ENCODE data around the gene YPEL3. TPM values are rescaled to one million over a fixed set of nuclear protein-coding genes. Genes with fewer than 3 reads are reported as not detected.

Gene YPEL3
- total RNA-seq, 1 donor from 2014 or later = 6.8 TPM

DNA sequence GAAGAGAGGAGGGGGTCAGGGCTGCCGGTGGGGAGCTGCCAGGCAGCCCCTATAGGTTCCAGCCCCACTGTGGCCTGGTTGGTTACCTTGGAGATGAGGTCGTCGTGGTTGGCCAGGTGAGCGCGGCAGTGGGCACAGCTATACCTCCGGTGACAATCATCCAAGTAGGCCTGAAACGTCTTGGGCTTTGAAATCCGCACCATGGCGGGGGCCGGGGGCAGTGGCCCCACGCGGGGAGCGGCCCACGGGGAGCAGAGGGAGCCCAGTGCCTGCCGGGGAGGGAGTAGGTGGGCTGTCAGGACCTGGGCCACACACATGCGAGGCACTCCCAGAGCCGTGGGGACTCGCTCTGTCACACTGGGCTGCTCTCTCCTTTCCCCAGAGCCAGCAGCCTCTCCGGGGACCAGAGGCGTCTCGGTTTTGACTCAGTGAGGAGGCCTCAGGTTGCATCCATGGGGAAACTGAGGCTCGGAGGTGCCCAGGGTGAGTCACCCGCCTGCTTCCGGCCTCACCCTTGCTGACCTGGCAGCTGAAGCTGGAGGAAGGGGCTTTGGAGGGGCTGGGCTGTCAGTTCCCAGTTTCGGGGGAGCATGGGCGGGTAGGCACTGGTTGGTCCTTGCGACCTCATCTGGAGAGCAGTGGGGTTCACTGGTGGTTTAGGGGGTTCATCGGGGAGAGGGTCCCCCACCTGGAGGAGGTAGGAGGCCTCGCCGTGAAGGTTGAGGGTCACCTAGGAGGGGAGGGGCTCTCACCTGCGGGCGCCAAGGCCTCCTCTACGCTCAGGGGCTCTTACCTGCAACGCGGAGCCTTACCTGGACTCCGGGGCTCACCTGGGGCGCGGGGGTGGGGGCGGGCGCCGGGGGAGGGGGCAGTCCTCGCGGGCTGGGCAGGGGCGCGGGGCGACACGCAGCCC lies 591 bp downstream of the YPEL3 start:
- Mint-ChIP-seq H3K9me3 (peaks cover 20% of the 10 kb centered on the region), H3K4me1 (peaks cover 41% of the 10 kb centered on the region), H3K4me3 (peak overlapping the region; percentile 87), H3K27me3 (ENCODE audit: insufficient read depth, low read depth) (peaks cover 3% of the 10 kb centered on the region), H3K36me3 (peaks cover 17% of the 10 kb centered on the region), H3K27ac (no peak overlapping the region)
- Histone ChIP-seq H3K4me3 (peak overlapping the region; percentile 83), H4K20me1 (ENCODE audit: low read depth) (peaks cover 34% of the 10 kb centered on the region), H3K36me3 (peaks cover 4% of the 10 kb centered on the region), H2AFZ (replicated peaks) (no peak overlapping the region), H3K27me3 (no peaks in the 10 kb centered on the region), H3K27ac (no peak overlapping the region), H3K4me1 (peaks cover 33% of the 10 kb centered on the region), H3K4me2 (peak overlapping the region; percentile 76), H3K79me2 (ENCODE audit: low read depth) (peaks cover 37% of the 10 kb centered on the region), H3K9me3 (ENCODE audit: low read depth) (no peaks in the 10 kb centered on the region), H3F3A (ENCODE audit: low read depth) (peaks cover 39% of the 10 kb centered on the region), H3K9ac (no peak overlapping the region)
- TF ChIP-seq, protein P1, sequence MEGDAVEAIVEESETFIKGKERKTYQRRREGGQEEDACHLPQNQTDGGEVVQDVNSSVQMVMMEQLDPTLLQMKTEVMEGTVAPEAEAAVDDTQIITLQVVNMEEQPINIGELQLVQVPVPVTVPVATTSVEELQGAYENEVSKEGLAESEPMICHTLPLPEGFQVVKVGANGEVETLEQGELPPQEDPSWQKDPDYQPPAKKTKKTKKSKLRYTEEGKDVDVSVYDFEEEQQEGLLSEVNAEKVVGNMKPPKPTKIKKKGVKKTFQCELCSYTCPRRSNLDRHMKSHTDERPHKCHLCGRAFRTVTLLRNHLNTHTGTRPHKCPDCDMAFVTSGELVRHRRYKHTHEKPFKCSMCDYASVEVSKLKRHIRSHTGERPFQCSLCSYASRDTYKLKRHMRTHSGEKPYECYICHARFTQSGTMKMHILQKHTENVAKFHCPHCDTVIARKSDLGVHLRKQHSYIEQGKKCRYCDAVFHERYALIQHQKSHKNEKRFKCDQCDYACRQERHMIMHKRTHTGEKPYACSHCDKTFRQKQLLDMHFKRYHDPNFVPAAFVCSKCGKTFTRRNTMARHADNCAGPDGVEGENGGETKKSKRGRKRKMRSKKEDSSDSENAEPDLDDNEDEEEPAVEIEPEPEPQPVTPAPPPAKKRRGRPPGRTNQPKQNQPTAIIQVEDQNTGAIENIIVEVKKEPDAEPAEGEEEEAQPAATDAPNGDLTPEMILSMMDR (IDR thresholded peaks at IDR 0.05) = no peak
- TF ChIP-seq EZH2 (IDR thresholded peaks at IDR 0.05) = no peak
- TF ChIP-seq EZH2phosphoT487 (IDR thresholded peaks at IDR 0.05) = no peak
- DNase-seq (ENCODE audit: low spot score) = peak; percentile 13

DNA sequence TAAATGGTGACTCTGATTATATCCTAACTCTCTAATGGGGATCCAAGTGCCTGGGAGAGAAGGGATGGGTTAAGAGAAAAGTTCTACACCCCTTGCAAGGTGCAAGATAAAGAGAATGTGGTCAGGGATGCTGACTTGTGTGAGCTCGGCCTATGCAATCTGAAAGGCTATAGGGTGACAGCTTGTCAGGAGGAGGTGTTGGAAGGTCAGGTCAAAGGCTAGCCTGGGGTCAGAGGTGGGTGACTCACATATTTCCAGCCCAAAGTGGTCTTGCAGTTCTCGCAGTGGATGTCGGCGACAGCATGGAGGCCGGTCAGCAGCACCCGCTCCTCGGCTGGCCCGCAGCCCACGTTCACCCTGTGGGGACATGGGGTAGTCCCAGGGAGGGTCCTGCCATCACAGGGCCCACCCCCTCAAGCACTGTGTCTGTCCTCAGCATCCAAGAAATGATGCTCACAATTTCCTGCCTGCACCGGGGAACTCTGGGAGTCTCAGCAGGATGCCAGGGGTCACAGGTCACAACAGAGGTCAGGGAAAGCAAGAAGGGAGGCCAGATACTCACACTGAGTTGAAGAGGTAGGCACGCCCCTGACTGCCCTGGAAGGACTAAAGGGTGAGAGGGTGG lies 1.4 kb downstream of the YPEL3 start:
- Mint-ChIP-seq H3K27ac (no peak overlapping the region), H3K27me3 (ENCODE audit: insufficient read depth, low read depth) (peaks cover 3% of the 10 kb centered on the region), H3K4me1 (peaks cover 46% of the 10 kb centered on the region), H3K9me3 (peaks cover 20% of the 10 kb centered on the region), H3K36me3 (peaks cover 17% of the 10 kb centered on the region), H3K4me3 (peak overlapping the region; percentile 87)
- no peak for TF ChIP-seq EZH2 (IDR thresholded peaks at IDR 0.05)
- no peak for TF ChIP-seq EZH2phosphoT487 (IDR thresholded peaks at IDR 0.05)
- TF ChIP-seq, protein P1 (IDR thresholded peaks at IDR 0.05) = no peak
- H3K79me2 ChIP-seq (ENCODE audit: low read depth) = peaks cover 29% of the 10 kb centered on the region
- peak; percentile 12 for DNase-seq (ENCODE audit: low spot score)
- no peak overlapping the region for H3K9ac ChIP-seq
- H3K36me3 ChIP-seq = no peaks in the 10 kb centered on the region
- H3K4me3 ChIP-seq = no peak overlapping the region
- peaks cover 26% of the 10 kb centered on the region for H4K20me1 ChIP-seq (ENCODE audit: low read depth)
- H3F3A ChIP-seq (ENCODE audit: low read depth) = peaks cover 39% of the 10 kb centered on the region
- no peaks in the 10 kb centered on the region for H3K9me3 ChIP-seq (ENCODE audit: low read depth)
- H3K4me2 ChIP-seq = peak overlapping the region; percentile 76
- no peak overlapping the region for H2AFZ ChIP-seq (replicated peaks)
- peaks cover 25% of the 10 kb centered on the region for H3K4me1 ChIP-seq
- H3K27ac ChIP-seq = no peak overlapping the region
- H3K27me3 ChIP-seq = no peaks in the 10 kb centered on the region

DNA sequence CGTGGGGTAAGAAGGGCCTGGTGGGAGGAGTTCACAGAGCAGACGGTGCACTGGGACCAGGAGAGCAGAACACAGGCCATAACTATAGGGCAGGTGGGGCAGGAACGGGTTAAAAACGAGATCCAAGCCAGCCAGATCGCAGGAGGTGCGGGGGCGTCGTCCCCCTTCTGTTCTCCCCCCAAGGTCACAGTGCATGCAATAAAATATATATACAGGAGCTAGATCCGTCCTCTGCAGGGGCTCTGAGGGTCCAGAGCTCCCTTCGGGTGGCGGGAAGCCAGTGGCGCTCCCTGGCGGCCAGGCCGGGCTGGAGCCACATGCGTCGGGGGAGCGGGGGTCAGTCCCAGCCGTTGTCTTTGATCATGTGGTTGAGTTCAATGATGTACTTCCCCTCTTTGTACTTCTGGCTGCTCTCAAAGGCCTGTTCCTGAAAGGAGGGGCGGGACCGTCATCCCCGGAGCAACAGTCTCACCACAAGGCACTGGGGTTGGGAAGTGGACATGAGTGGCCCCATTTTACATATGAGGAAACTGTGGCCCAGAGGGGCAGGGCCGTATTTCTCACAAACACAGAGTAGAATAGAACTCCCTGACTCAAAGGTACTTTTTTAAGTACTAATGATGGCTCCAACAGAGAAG lies 3.5 kb downstream of the YPEL3 start:
- Histone ChIP-seq H3K27ac (no peak overlapping the region), H3K4me1 (peaks cover 10% of the 10 kb centered on the region)
- DNase-seq (ENCODE audit: low spot score) = peak; percentile 83

More for the DNA sequence above, 3.5 kb downstream of the YPEL3 start:
- Mint-ChIP-seq H3K27me3 (ENCODE audit: insufficient read depth, low read depth) (peaks cover 2% of the 10 kb centered on the region), H3K4me3 (peak overlapping the region; percentile 86), H3K27ac (peak overlapping the region; percentile 5), H3K36me3 (peaks cover 12% of the 10 kb centered on the region), H3K9me3 (peaks cover 8% of the 10 kb centered on the region), H3K4me1 (peaks cover 43% of the 10 kb centered on the region)
- TF ChIP-seq, protein P1 (IDR thresholded peaks at IDR 0.05) = peak; percentile 71
- TF ChIP-seq EZH2 (IDR thresholded peaks at IDR 0.05) (no peak), EZH2phosphoT487 (IDR thresholded peaks at IDR 0.05) (no peak)
- Histone ChIP-seq H3K36me3 (no peaks in the 10 kb centered on the region), H3K9me3 (ENCODE audit: low read depth) (no peaks in the 10 kb centered on the region), H2AFZ (replicated peaks) (peak overlapping the region; percentile 74), H4K20me1 (ENCODE audit: low read depth) (peaks cover 5% of the 10 kb centered on the region), H3K27me3 (no peaks in the 10 kb centered on the region), H3K9ac (no peak overlapping the region), H3K4me2 (peak overlapping the region; percentile 89), H3K79me2 (ENCODE audit: low read depth) (peaks cover 7% of the 10 kb centered on the region), H3K4me3 (peak overlapping the region; percentile 59), H3F3A (ENCODE audit: low read depth) (peaks cover 46% of the 10 kb centered on the region)

Data from neural progenitor cell (in vitro differentiated cells).